BJ (cell line): Measurements from ENCODE around the gene SGCA. TPM values are rescaled to one million over a fixed set of nuclear protein-coding genes. Genes with fewer than 3 reads are reported as not detected.

Source experiments
- CTCF ChIA-PET: fragments of 350-600 bp; formaldehyde crosslinking; extraction: SDS; loops from one replicate; lab custom pipeline; 2021; ENCODE audit warnings: antibody characterized with exemption, inconsistent platforms; lab: Yijun Ruan, JAX
- POLR2A ChIA-PET: fragments of 300-600 bp; sonication (Branson Sonifier 250); formaldehyde crosslinking; extraction: SDS; loops from one replicate; lab custom pipeline; 2021; ENCODE audit warnings: antibody characterized with exemption; lab: Charles Lee
- DNase-seq: peaks from one replicate; pipeline ENCODE4 v3.0.0-alpha.2; 2011; ENCODE audit warnings: low read depth
- H3K27me3 ChIP-seq: 2 replicates; pipeline ENCODE4 v1.6.0; 2011; ENCODE audit warnings: low read length; ENCODE audit not compliant: control insufficient read depth, insufficient read depth
- H3K36me3 ChIP-seq: 2 replicates; pipeline ENCODE4 v1.5.1; 2011; ENCODE audit warnings: low read length; ENCODE audit not compliant: control insufficient read depth, insufficient read depth
- H3K4me3 ChIP-seq: 2 replicates; pipeline ENCODE4 v1.5.1; 2011; ENCODE audit warnings: low read depth, mild to moderate bottlenecking, control low read depth, low read length
- CTCF ChIP-seq: IDR thresholded peaks from 2 replicates; pipeline ENCODE4 v1.5.1; 2011; ENCODE audit warnings: low read depth, mild to moderate bottlenecking, control low read depth, inconsistent platforms, low read length, moderate library complexity; ENCODE audit not compliant: insufficient read depth
- polyA plus RNA-seq: library from polyadenylated mRNA; depleted of rRNA; stranded (reverse); fragments of >200 nt; gene quantifications from 2 replicates; pipeline ENCODE4 v1.2.3, GENCODE V29; 2011

SGCA gene
- polyA plus RNA-seq, 1 experiment = 0.40 TPM

GRCh38 chr17:50134206-50135110 lies 31.3 kb upstream of the SGCA start:
- ChIA-PET CTCF (interaction anchor here (3.4 kb wide), 1 partner anchor 12 kb away, joined by 20 read pairs; no protein-coding TSS in a partner anchor), POLR2A (no interaction called here)
- H3K4me3 ChIP-seq = no peak overlapping the region
- DNase-seq = no peak
- no peaks in the 10 kb centered on the region for H3K27me3 ChIP-seq
- no peak; the same call in 1 of the 2 replicates for TF ChIP-seq CTCF
- H3K36me3 ChIP-seq = peaks cover 42% of the 10 kb centered on the region

GRCh38 chr17:50135316-50136095 lies 30.3 kb upstream of the SGCA start:
- Histone ChIP-seq H3K4me3 (no peak overlapping the region), H3K27me3 (no peaks in the 10 kb centered on the region), H3K36me3 (peaks cover 48% of the 10 kb centered on the region)
- DNase-seq = no peak
- no peak for TF ChIP-seq CTCF
- CTCF ChIA-PET = interaction anchor here (0.9 to 3.4 kb wide), 4 partner anchors 11 to 41 kb away, joined by 3 to 20 read pairs (median 4); partner anchors contain the start of gene PPP1R9B
- POLR2A ChIA-PET = no interaction called here

- POLR2A ChIA-PET = no interaction called here
- no peaks in the 10 kb centered on the region for H3K27me3 ChIP-seq
- CTCF ChIA-PET = interaction anchor here (0.7 to 3.4 kb wide), 6 partner anchors 10 to 42 kb away, joined by 3 to 20 read pairs (median 4); partner anchors contain the start of gene PPP1R9B
- DNase-seq = no peak
- peaks cover 54% of the 10 kb centered on the region for H3K36me3 ChIP-seq
- no peak for TF ChIP-seq CTCF
- H3K4me3 ChIP-seq = no peak overlapping the region
These were observed 29.6 kb upstream of the SGCA start for GRCh38 chr17:50136096-50136687.

- H3K4me3 ChIP-seq = no peak overlapping the region
- no peak for DNase-seq
- CTCF ChIA-PET = interaction anchor here (0.7 to 3.4 kb wide), 6 partner anchors 10 to 365 kb away, joined by 3 to 20 read pairs (median 4); no protein-coding TSS in a partner anchor
- peaks cover 59% of the 10 kb centered on the region for H3K36me3 ChIP-seq
- no peaks in the 10 kb centered on the region for H3K27me3 ChIP-seq
- POLR2A ChIA-PET = no interaction called here
- TF ChIP-seq CTCF = no peak
These were observed 28.8 kb upstream of the SGCA start for GRCh38 chr17:50137042-50137441.
